H1 (cell line): ENCODE measurements around the gene AOC1.

Experiments used
- CHD7 ChIP-seq: fragments of 300-600 bp; sonication (generic); IDR thresholded peaks from 2 replicates; pipeline ENCODE4 v1.7.1; 2012; ENCODE audit warnings: low read length, moderate library complexity, mild to moderate bottlenecking, inconsistent platforms; ENCODE audit not compliant: insufficient replicate concordance
- EP300 ChIP-seq, 2 experiments: IDR thresholded peaks; 1 replicate in 1 of 2; 2 replicates in 1 of 2; pipeline ENCODE4 v1.6.1; 2011 to 2012; ENCODE audit warnings: low read depth in 2 of 2, low read length in 2 of 2, mild to moderate bottlenecking in 2 of 2, borderline replicate concordance in 1 of 2, inconsistent platforms in 1 of 2, moderate library complexity in 1 of 2
- EZH2 ChIP-seq: fragments of 200-600 bp; sonication (generic); IDR thresholded peaks from 2 replicates; pipeline ENCODE4 v1.7.1; 2012; ENCODE audit warnings: low read depth, mild to moderate bottlenecking, moderate library complexity, low read length, inconsistent platforms; ENCODE audit not compliant: severe bottlenecking
- MAX ChIP-seq: IDR thresholded peaks from 2 replicates; pipeline ENCODE4 v1.6.1; 2012; ENCODE audit warnings: inconsistent platforms
- NRF1 ChIP-seq: IDR thresholded peaks from 2 replicates; pipeline ENCODE4 v1.6.1; 2011; ENCODE audit warnings: mild to moderate bottlenecking, low read depth, low read length, improper control_type of control experiment
- POLR2A ChIP-seq, 2 experiments: IDR thresholded peaks; 1 replicate in 1 of 2; 2 replicates in 1 of 2; pipeline ENCODE4 v1.6.1; 2011; ENCODE audit warnings: low read depth in 2 of 2, low read length in 2 of 2, mild to moderate bottlenecking in 2 of 2; ENCODE audit errors: control extremely low read depth in 1 of 2
- POLR2AphosphoS5 ChIP-seq: IDR thresholded peaks from 2 replicates; pipeline ENCODE4 v1.6.1; 2011; ENCODE audit warnings: low read depth, low read length
- RFX5 ChIP-seq: IDR thresholded peaks from 2 replicates; pipeline ENCODE4 v1.6.1; 2011; ENCODE audit warnings: low read depth, low read length, improper control_type of control experiment, borderline replicate concordance
- RNF2 ChIP-seq: fragments of 200-900, 300-1000 bp; sonication (generic); IDR thresholded peaks from 2 replicates; pipeline ENCODE4 v1.7.1; 2016; ENCODE audit warnings: borderline replicate concordance, low read depth, mild to moderate bottlenecking, antibody characterized with exemption, low read length; ENCODE audit not compliant: poor library complexity, severe bottlenecking; ENCODE audit errors: missing control alignments
- SP1 ChIP-seq: IDR thresholded peaks from 2 replicates; pipeline ENCODE4 v1.6.1; 2011; ENCODE audit warnings: low read depth, low read length
- TAF1 ChIP-seq: IDR thresholded peaks from 2 replicates; pipeline ENCODE4 v1.6.1; 2011; ENCODE audit warnings: mild to moderate bottlenecking, low read depth, low read length
- TEAD4 ChIP-seq: IDR thresholded peaks from 2 replicates; pipeline ENCODE4 v1.6.1; 2012; ENCODE audit warnings: low read depth, low read length, inconsistent platforms, mixed read lengths
- USF2 ChIP-seq: IDR thresholded peaks from 2 replicates; pipeline ENCODE4 v1.6.1; 2011; ENCODE audit warnings: low read length, improper control_type of control experiment
- TF ChIP-seq, protein P1 (sequence below), 3 experiments: IDR thresholded peaks; 1 replicate in 2 of 3; 2 replicates in 1 of 3; pipeline versions ENCODE4 v1.5.1 to v1.6.1; 2011; ENCODE audit warnings: low read length in 3 of 3, mild to moderate bottlenecking in 3 of 3, inconsistent platforms in 2 of 3, low read depth in 1 of 3, moderate library complexity in 1 of 3; ENCODE audit not compliant: insufficient read depth in 1 of 3; ENCODE audit errors: control extremely low read depth in 1 of 3

GRCh38 chr7:150804802-150805201 is 47.5 kb upstream of the AOC1 start:
- TF ChIP-seq RFX5 (no peak), POLR2AphosphoS5 (no peak), EZH2 (no peak), NRF1 (no peak), TAF1 (no peak), POLR2A (IDR thresholded peaks at IDR 0.05; ENCODE audit: control extremely low read depth in 1 of 2, low read depth in 2 of 2, low read length in 2 of 2) (no peak), USF2 (no peak), RNF2 (no peak), EP300 (IDR thresholded peaks at IDR 0.05; ENCODE audit: borderline replicate concordance in 1 of 2, low read depth in 2 of 2, low read length in 2 of 2) (no peak), MAX (no peak), CHD7 (no peak), TEAD4 (no peak), SP1 (no peak)
- TF ChIP-seq, protein P1, sequence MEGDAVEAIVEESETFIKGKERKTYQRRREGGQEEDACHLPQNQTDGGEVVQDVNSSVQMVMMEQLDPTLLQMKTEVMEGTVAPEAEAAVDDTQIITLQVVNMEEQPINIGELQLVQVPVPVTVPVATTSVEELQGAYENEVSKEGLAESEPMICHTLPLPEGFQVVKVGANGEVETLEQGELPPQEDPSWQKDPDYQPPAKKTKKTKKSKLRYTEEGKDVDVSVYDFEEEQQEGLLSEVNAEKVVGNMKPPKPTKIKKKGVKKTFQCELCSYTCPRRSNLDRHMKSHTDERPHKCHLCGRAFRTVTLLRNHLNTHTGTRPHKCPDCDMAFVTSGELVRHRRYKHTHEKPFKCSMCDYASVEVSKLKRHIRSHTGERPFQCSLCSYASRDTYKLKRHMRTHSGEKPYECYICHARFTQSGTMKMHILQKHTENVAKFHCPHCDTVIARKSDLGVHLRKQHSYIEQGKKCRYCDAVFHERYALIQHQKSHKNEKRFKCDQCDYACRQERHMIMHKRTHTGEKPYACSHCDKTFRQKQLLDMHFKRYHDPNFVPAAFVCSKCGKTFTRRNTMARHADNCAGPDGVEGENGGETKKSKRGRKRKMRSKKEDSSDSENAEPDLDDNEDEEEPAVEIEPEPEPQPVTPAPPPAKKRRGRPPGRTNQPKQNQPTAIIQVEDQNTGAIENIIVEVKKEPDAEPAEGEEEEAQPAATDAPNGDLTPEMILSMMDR (IDR thresholded peaks at IDR 0.05; ENCODE audit: control extremely low read depth in 1 of 3, insufficient read depth in 1 of 3, low read depth in 1 of 3, low read length in 3 of 3) = no peak
